Left colon (tissue), 2 donors: ENCODE results near the gene PHPT1. TPM values are rescaled to one million over a fixed set of nuclear protein-coding genes. Genes with fewer than 3 reads are reported as not detected.

Experiments used
- ATAC-seq: fragments of 200-7000 bp; cut with Tn5 transposase; one replicate; pipeline ENCODE4 v1.9.1; 2020; ENCODE audit warnings: mild to moderate bottlenecking, moderate library complexity
- DNase-seq, 2 donors: peaks; one replicate each; pipeline ENCODE4 v3.0.0-alpha.2; 2020
- intact Hi-C, 2 donors: fragments of 100-400 bp; cut with DNase I in 1 of 2; cut with micrococcal nuclease in 1 of 2; formaldehyde crosslinking; loops; one replicate each; pipeline versions ENCODE4 v1.11.2 to v1.14.0; 2022; cut with DNase I, micrococcal nuclease
- microRNA-seq, 2 donors: library from miRNA; unstranded; fragments of <30 nt; microRNA quantifications; one replicate each; pipeline versions ENCODE4 v1.1.0 to v1.2.0, GENCODE V29; 2020
- total RNA-seq, 2 donors: library from RNA; stranded (reverse); fragmentation: NEBNext Ultra II Directional; extraction: Animal tissue kit (Norgen Biotek cat#: 25700); gene quantifications; one replicate each; pipeline ENCODE4 v1.2.1, GENCODE V29; 2021
- donor health status: DM: no; HTN: no; CAD: no.
- donor health status: DM: yes; HTN: yes; CAD: no.

The PHPT1 gene
- total RNA-seq, 2 donors from 2014 or later = 109 to 154 TPM

DNA sequence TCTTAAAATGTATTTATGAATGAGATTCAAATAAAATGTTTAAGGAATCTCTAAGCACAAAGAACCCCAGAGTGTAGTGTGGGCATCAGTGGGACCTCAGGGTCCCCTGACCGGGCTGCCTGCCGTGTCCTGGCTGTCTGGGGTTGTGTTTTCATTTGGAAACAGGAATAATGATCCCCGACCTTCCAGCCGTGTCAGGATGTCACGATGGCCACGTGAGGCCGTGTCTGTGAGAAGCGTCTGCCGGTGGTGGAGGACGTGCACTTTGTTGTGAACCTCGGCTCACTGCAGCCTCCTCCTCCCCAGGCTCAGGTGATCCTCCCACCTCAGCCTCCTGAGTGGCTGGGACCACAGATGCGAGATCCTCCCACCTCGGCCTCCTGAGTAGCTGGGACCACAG, 41.5 kb downstream of the PHPT1 start:
- DNase-seq (no peak), ATAC-seq (no peak)
- intact Hi-C loops = no loop called here

DNA sequence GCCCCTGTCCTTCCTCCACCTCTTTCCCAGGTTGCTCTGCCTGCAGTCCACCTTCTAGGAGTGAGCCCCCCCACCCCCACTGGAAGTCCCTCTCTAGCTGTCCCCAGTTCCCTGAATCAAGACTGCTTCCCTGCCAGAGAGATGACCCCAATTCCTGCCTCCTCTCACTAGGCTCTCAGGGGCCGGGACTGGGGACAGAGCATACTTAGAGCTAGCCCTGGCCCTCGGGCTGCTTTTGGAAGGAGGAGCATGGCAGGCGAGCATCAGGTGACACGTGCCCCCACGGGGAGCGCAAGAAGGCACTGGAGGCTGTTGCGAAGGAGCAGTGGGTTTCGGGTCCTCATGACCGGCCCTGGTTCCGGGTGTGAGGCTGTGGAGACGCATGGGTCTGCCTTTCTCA, 46.8 kb downstream of the PHPT1 start:
- DNase-seq (no peak), ATAC-seq (no peak)
- intact Hi-C loops = no loop called here

DNA sequence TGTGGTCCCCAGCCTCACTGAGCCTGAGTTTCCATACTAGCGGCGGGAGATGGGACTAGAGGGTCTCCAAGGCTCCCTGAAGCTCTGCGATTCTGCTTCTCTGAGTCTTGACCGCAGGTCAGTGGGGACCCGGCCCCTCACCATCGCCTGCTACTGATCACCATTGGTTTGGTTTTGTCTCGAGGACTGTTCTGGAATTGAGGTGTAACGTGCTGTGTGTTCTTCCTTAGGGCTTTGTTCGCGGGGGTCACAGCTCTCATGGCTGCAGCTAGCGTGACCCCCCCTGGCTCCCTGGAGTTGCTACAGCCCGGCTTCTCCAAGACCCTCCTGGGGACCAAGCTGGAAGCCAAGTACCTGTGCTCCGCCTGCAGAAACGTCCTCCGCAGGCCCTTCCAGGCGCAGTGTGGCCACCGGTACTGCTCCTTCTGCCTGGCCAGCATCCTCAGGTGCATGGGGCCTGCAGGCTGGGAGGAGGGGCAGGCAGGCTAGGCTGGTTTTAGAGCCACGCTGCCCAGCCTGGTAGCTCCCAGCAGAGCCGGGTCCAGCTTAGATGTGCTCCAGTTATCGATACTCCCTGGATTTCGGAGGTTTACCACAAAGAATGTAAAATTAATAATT, 49.4 kb downstream of the PHPT1 start:
- no peak for DNase-seq
- ATAC-seq = no peak
- intact Hi-C loops = no loop called here

DNA sequence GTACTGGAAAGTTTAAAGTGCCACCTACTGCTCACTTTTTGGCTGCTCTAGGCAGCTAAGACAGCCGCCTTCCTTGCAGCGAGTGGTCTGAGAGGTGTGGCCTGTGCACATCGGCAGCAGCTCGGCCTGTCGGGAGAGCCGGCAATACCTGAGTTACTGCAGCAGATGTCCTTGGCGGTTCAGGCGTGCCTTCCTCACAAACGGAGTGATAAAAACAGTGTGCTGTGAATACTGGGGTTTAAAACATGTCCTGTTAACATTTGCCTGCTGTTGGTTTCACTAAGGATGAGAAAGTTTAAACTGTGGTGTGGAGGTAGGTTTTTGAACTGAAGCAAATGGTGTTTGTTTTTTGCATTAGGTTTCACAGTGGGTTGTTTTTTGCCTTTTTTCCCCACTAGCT, 50.0 kb downstream of the PHPT1 start:
- intact Hi-C loops = no loop called here
- ATAC-seq = peak; percentile 43
- DNase-seq = peak; percentile 72 to 83

DNA sequence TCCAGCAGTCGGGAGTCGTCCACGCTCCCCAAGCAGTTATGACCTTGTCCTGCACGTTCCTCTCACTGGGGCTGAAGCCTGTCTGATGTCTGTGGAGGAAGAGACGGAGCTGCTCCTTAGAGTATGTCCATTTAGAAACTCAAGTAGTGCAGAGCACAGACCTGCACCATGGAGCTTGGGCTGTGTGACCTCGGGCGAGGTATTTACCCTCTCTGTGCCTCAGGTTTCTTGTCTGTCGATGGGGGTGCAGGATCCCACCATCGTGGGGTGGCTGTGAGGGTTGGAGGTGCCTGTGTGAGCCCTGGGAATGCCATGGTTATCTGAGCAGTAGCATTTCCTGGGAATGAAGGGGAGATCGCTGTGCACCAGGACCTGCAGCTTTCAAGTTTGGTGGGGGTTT, 51.3 kb downstream of the PHPT1 start:
- intact Hi-C loops = no loop called here
- DNase-seq = no peak
- ATAC-seq = no peak

Small RNA genes within 50 kb of the gene (microRNA-seq; reads per million reads assigned to microRNA genes)
- gene MIR4292 (0 reads per million in 2 donors), gene MIR4479 (1.1 to 5.4 reads per million in 2 donors)

Other genes starting within 250 kb of the PHPT1 start
- gene EGFL7, start 186.5 kb upstream of the PHPT1 start, total RNA-seq = 10 to 100 TPM; 14.3 to 17.2 TPM
- gene AGPAT2, start 162.0 kb upstream of the PHPT1 start, total RNA-seq = 100 to 1,000 TPM; 152 to 211 TPM
- gene DIPK1B, start 136.8 kb upstream of the PHPT1 start, total RNA-seq = 1 to 10 TPM; 1.3 to 2.1 TPM
- gene LCN10, start 106.5 kb upstream of the PHPT1 start, total RNA-seq = 1 to 10 TPM; 1.2 to 2.4 TPM
- gene LCN6, start 100.9 kb upstream of the PHPT1 start, total RNA-seq = 1 to 10 TPM; 1.0 to 3.6 TPM
- under 1 TPM in 1 of 2 donors, not detected in 1; 0.36 TPM for gene LCN8, start 91.2 kb upstream of the PHPT1 start, total RNA-seq
- gene LCN15, start 84.9 kb upstream of the PHPT1 start, total RNA-seq = 10 to 100 TPM in 1 of 2 donors, 1 to 10 TPM in 1; 8.0 to 15.9 TPM
- 100 to 1,000 TPM; 239 to 377 TPM for gene TMEM141, start 58.1 kb upstream of the PHPT1 start, total RNA-seq
- 10 to 100 TPM; 20.6 to 35.1 TPM for gene CCDC183, start 53.1 kb upstream of the PHPT1 start, total RNA-seq
- 100 to 1,000 TPM; 120 to 132 TPM for gene RABL6, start 41.5 kb upstream of the PHPT1 start, total RNA-seq
- 10 to 100 TPM; 10.4 to 11.1 TPM for gene AJM1, start 6.9 kb upstream of the PHPT1 start, total RNA-seq
- 10 to 100 TPM; 19.1 to 20.1 TPM for gene MAMDC4, start 2.9 kb downstream of the PHPT1 start, total RNA-seq
- 100 to 1,000 TPM; 434 to 466 TPM for gene EDF1, start 16.9 kb downstream of the PHPT1 start, total RNA-seq
- gene TRAF2, start 37.1 kb downstream of the PHPT1 start, total RNA-seq = 10 to 100 TPM; 23.7 to 25.3 TPM
- gene FBXW5, start 95.3 kb downstream of the PHPT1 start, total RNA-seq = 100 to 1,000 TPM; 167 to 195 TPM
- 1 to 10 TPM; 3.9 to 8.3 TPM for gene C8G, start 95.8 kb downstream of the PHPT1 start, total RNA-seq
- gene LCN12, start 102.9 kb downstream of the PHPT1 start, total RNA-seq = 10 to 100 TPM in 1 of 2 donors, 1 to 10 TPM in 1; 8.5 to 10.2 TPM
- gene PTGDS, start 128.1 kb downstream of the PHPT1 start, total RNA-seq = 10 to 100 TPM in 1 of 2 donors, 1 to 10 TPM in 1; 8.7 to 36.9 TPM
- under 1 TPM in 1 of 2 donors, not detected in 1; 0.06 TPM for gene LCNL1, start 133.6 kb downstream of the PHPT1 start, total RNA-seq
- gene PAXX, start 143.0 kb downstream of the PHPT1 start, total RNA-seq = 10 to 100 TPM; 33.3 to 41.2 TPM
- gene CLIC3, start 147.2 kb downstream of the PHPT1 start, total RNA-seq = 1 to 10 TPM; 3.2 to 3.8 TPM
- 10 to 100 TPM; 55.5 to 56.0 TPM for gene ABCA2, start 178.8 kb downstream of the PHPT1 start, total RNA-seq
- not detected for gene FUT7, start 182.7 kb downstream of the PHPT1 start, total RNA-seq
- gene NPDC1, start 196.8 kb downstream of the PHPT1 start, total RNA-seq = 100 to 1,000 TPM; 170 to 204 TPM
- 10 to 100 TPM; 25.0 to 26.3 TPM for gene ENTPD2, start 204.7 kb downstream of the PHPT1 start, total RNA-seq
- 10 to 100 TPM; 10.3 to 16.8 TPM for gene SAPCD2, start 221.1 kb downstream of the PHPT1 start, total RNA-seq
- gene UAP1L1, start 228.1 kb downstream of the PHPT1 start, total RNA-seq = 10 to 100 TPM; 13.0 to 18.2 TPM
- gene MAN1B1, start 237.6 kb downstream of the PHPT1 start, total RNA-seq = 10 to 100 TPM; 50.0 to 53.5 TPM